Measurements from ENCODE around the gene HEATR1.

HEATR1 gene

DNA sequence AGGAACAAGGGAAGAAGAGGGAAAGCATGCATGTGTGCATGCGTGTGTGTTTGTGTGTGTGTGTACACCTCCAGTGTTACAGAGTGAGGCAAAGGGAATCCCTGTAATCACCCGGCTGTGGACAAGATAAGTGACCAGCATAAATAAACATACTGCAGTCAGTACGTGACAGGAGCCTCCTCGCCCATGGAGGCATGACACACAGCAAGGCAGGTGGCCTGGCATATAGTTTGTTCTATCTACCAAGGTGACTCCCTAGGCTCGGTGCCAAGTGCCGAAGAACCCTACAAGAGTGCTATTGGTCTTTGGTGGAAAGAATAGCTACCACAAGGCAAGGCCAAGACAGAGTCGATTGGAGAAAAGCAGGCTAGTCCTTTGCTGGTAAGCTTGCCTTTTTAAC lies 31.7 kb upstream of the HEATR1 start:
- H3K4me3 ChIP-seq (ENCODE audit: low read depth, low read length), result no peak overlapping the region
- DNase-seq (ENCODE audit: low read depth, low spot score), result no peak
- CTCF ChIA-PET, result no interaction called here
- TF ChIP-seq, protein P1, sequence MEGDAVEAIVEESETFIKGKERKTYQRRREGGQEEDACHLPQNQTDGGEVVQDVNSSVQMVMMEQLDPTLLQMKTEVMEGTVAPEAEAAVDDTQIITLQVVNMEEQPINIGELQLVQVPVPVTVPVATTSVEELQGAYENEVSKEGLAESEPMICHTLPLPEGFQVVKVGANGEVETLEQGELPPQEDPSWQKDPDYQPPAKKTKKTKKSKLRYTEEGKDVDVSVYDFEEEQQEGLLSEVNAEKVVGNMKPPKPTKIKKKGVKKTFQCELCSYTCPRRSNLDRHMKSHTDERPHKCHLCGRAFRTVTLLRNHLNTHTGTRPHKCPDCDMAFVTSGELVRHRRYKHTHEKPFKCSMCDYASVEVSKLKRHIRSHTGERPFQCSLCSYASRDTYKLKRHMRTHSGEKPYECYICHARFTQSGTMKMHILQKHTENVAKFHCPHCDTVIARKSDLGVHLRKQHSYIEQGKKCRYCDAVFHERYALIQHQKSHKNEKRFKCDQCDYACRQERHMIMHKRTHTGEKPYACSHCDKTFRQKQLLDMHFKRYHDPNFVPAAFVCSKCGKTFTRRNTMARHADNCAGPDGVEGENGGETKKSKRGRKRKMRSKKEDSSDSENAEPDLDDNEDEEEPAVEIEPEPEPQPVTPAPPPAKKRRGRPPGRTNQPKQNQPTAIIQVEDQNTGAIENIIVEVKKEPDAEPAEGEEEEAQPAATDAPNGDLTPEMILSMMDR (IDR thresholded peaks at IDR 0.05; ENCODE audit: insufficient read depth, low read length, missing control alignments), result no peak
- POLR2A ChIA-PET, result no interaction called here

- TF ChIP-seq, protein P1 (IDR thresholded peaks at IDR 0.05; ENCODE audit: insufficient read depth, low read length, missing control alignments), result no peak
- H3K4me3 ChIP-seq (ENCODE audit: low read depth, low read length), result no peak overlapping the region
- CTCF ChIA-PET, result no interaction called here
- DNase-seq (ENCODE audit: low read depth, low spot score), result no peak
- POLR2A ChIA-PET, result no interaction called here
Measured at GRCh38 chr1:236627727-236628408, 23.6 kb upstream of the HEATR1 start.

GRCh38 chr1:236623371-236624166 lies 19.3 kb upstream of the HEATR1 start:
- CTCF ChIA-PET, result no interaction called here
- POLR2A ChIA-PET, result no interaction called here

DNA sequence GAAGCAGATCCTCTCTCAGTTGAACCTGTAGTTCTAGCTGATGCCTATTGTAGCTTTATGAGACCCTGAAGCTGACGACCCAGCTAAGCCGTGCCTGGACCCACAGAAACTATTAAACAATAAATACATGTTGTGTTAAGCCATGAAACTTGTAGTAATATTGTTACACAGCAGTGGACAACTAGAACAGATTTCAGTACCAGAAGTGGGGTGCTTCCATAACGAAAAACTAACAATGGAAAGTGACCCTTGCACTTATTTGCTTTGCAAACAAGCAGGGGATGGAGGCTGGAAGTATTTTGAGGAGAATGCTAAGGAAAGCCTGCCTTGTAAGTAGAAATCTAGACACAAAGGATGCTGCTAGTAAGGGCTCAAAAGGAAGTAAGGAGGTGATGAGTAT lies 18.1 kb upstream of the HEATR1 start:
- TF ChIP-seq, protein P1 (IDR thresholded peaks at IDR 0.05; ENCODE audit: insufficient read depth, low read length, missing control alignments), result no peak
- DNase-seq (ENCODE audit: low read depth, low spot score), result no peak
- CTCF ChIA-PET, result interaction anchor here (1.0 kb wide), 1 partner anchor 13 kb away, joined by 4 read pairs; no protein-coding TSS in a partner anchor
- POLR2A ChIA-PET, result no interaction called here
- H3K4me3 ChIP-seq (ENCODE audit: low read depth, low read length), result no peak overlapping the region

More at GRCh38 chr1:236623371-236624166, 19.3 kb upstream of the HEATR1 start:
- no peak for DNase-seq (ENCODE audit: low read depth, low spot score)
- TF ChIP-seq, protein P1 (IDR thresholded peaks at IDR 0.05; ENCODE audit: insufficient read depth, low read length, missing control alignments), result no peak
- H3K4me3 ChIP-seq (ENCODE audit: low read depth, low read length), result no peak overlapping the region

DNA sequence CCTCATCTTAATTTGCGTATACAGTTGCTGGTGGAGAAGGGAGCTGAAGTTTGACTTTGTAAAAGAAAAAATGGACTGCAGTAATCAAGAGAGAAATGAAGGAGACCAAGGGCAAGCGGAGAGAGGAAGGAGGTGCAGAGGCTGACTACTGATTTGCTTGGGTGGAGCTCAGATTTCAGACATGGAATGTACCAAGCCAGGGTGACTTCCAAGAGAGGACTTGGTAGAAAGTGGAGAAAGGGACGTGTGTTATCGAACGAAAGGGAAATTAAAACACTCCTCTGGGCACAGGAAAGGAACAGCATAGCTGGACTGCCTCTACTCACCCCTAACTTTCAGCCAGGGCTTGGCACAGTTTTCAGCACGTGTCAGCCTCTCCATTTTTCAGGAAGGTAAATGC lies 15.1 kb upstream of the HEATR1 start:
- ChIA-PET POLR2A (no interaction called here), CTCF (no interaction called here)
- no peak overlapping the region for H3K4me3 ChIP-seq (ENCODE audit: low read depth, low read length)
- no peak for DNase-seq (ENCODE audit: low read depth, low spot score)
- TF ChIP-seq, protein P1 (IDR thresholded peaks at IDR 0.05; ENCODE audit: insufficient read depth, low read length, missing control alignments), result no peak

GRCh38 chr1:236618507-236618906 lies 14.2 kb upstream of the HEATR1 start:
- TF ChIP-seq, protein P1 (IDR thresholded peaks at IDR 0.05; ENCODE audit: insufficient read depth, low read length, missing control alignments), result no peak
- ChIA-PET CTCF (no interaction called here), POLR2A (no interaction called here)
- H3K4me3 ChIP-seq (ENCODE audit: low read depth, low read length), result no peak overlapping the region
- DNase-seq (ENCODE audit: low read depth, low spot score), result no peak
